ENCODE data around the gene NUAK2. TPM values are rescaled to one million over a fixed set of nuclear protein-coding genes. Genes with fewer than 3 reads are reported as not detected.

NUAK2 gene
- total RNA-seq, 1 donor from 2014 or later = 13.5 TPM

- Mint-ChIP-seq H3K27ac (no peak overlapping the region), H3K27me3 (no peaks in the 10 kb centered on the region), H3K4me1 (ENCODE audit: unreplicated experiment) (peaks cover 8% of the 10 kb centered on the region), H3K36me3 (no peaks in the 10 kb centered on the region), H3K4me3 (no peak overlapping the region), H3K9me3 (no peaks in the 10 kb centered on the region)
- no peak for TF ChIP-seq CTCF (conservative IDR thresholded peaks at IDR 0.05)
- no peak for DNase-seq (ENCODE audit: extremely low spot score, unreplicated experiment)
Observed at GRCh38 chr1:205271277-205271676, 50.3 kb downstream of the NUAK2 start.

GRCh38 chr1:205270764-205271163 is 50.8 kb downstream of the NUAK2 start:
- Mint-ChIP-seq H3K36me3 (no peaks in the 10 kb centered on the region), H3K27me3 (no peaks in the 10 kb centered on the region), H3K4me1 (ENCODE audit: unreplicated experiment) (peaks cover 8% of the 10 kb centered on the region), H3K4me3 (no peak overlapping the region), H3K9me3 (no peaks in the 10 kb centered on the region), H3K27ac (no peak overlapping the region)
- TF ChIP-seq CTCF (conservative IDR thresholded peaks at IDR 0.05) = no peak
- no peak for DNase-seq (ENCODE audit: extremely low spot score, unreplicated experiment)

- Mint-ChIP-seq H3K9me3 (no peaks in the 10 kb centered on the region), H3K4me3 (no peak overlapping the region), H3K27me3 (no peaks in the 10 kb centered on the region), H3K36me3 (no peaks in the 10 kb centered on the region), H3K4me1 (ENCODE audit: unreplicated experiment) (peaks cover 8% of the 10 kb centered on the region), H3K27ac (no peak overlapping the region)
- no peak for DNase-seq (ENCODE audit: extremely low spot score, unreplicated experiment)
- TF ChIP-seq CTCF (conservative IDR thresholded peaks at IDR 0.05) = no peak
Observed at GRCh38 chr1:205270271-205270670, 51.3 kb downstream of the NUAK2 start.

GRCh38 chr1:205269711-205270110 is 51.8 kb downstream of the NUAK2 start:
- TF ChIP-seq CTCF (conservative IDR thresholded peaks at IDR 0.05) = no peak
- Mint-ChIP-seq H3K36me3 (no peaks in the 10 kb centered on the region), H3K4me1 (ENCODE audit: unreplicated experiment) (peaks cover 8% of the 10 kb centered on the region), H3K27me3 (no peaks in the 10 kb centered on the region), H3K9me3 (no peaks in the 10 kb centered on the region), H3K4me3 (no peak overlapping the region), H3K27ac (no peak overlapping the region)
- DNase-seq (ENCODE audit: extremely low spot score, unreplicated experiment) = no peak

GRCh38 chr1:205268846-205269680 is 52.5 kb downstream of the NUAK2 start:
- Mint-ChIP-seq H3K27me3 (no peaks in the 10 kb centered on the region), H3K27ac (no peak overlapping the region), H3K4me1 (ENCODE audit: unreplicated experiment) (peaks cover 8% of the 10 kb centered on the region), H3K9me3 (no peaks in the 10 kb centered on the region), H3K4me3 (no peak overlapping the region), H3K36me3 (no peaks in the 10 kb centered on the region)
- no peak for DNase-seq (ENCODE audit: extremely low spot score, unreplicated experiment)
- no peak for TF ChIP-seq CTCF (conservative IDR thresholded peaks at IDR 0.05)

Measured in type B pancreatic cell (in vitro differentiated cells).